ENCODE measurements around the gene TRHDE.

The TRHDE gene

DNA sequence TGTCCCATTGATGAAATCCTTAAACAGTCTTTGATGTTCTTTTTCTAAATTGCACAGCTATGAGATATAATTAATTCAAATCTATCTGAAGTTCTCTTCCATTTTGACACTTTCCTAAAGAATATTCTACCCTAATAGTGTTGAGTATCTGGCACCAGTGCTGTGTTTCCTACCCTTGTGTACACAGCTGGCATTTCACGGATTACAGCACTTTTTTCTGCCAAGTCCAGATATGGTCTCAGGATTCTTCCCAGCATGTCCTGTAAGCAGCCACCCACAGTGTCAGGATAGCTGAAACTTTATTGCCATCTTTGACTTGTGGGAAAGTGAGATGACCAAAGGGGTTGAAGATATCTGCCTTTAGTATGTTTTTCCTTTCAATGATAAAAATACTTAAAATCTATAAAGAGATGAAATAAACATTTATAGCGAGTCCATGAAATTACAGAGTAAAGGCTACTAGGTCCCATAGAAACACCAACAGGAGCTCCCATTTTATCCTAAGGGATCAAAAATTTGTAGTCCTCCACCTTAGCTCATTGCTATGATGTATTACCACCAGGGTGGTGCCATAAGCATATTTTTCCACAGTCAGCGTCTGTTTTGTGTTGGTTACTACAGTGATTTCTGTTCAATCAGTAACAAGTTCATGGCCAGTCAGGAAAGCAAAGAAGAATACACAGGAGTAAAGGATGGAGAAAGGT lies 96.7 kb downstream of the TRHDE start:
- TF ChIP-seq GATA2 (IDR thresholded peaks at IDR 0.05; ENCODE audit: low read depth, low read length) = no peak
- TF ChIP-seq GATA3 (IDR thresholded peaks at IDR 0.05; ENCODE audit: low read depth, low read length) = no peak

DNA sequence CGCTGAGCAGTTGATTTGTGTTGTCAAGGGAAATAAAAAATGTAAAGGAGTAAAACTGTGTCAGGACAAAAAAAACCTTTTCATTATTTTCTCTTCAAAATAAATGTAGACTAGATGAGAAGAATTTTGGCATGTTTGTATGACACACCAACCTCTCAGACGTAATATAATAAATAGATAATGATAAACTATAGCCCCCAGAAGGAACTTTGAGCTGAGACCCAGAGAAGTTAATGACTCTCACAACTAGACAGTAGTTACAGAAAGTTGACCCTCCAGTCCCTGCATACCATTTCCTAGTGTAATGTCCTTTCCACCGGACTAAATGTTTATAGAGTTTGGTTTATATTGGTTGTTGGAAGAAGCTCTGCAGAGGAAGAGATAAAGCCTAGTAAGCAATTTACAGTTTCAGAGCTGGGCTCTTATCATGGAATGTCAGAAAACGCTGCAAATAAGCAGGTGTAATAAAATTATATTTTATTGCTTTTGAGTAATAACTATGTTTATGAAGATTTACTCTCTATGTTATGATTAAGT lies 97.3 kb downstream of the TRHDE start:
- no peak for TF ChIP-seq GATA2 (IDR thresholded peaks at IDR 0.05; ENCODE audit: low read depth, low read length)
- no peak for TF ChIP-seq GATA3 (IDR thresholded peaks at IDR 0.05; ENCODE audit: low read depth, low read length)

DNA sequence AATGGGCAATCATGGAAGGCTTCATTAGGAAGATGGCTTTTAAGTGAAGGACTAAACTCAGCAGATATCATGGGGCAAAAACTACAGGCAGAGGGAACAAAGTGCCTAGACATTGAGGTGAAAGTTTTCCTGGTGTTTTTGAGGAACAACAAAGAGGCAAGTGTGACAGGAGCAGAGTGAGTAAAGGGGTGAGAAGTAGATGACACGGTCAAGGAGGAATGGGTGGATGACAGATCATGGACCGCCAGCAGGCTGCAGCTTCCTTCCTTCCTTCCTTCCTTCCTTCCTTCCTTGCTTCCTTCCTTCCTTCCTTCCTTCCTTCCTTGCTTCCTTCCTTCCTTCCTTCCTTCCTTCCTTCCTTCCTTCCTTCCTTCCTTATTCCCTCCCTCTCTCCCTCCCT lies 108.3 kb downstream of the TRHDE start:
- TF ChIP-seq GATA3 (IDR thresholded peaks at IDR 0.05; ENCODE audit: low read depth, low read length) (no peak), GATA2 (IDR thresholded peaks at IDR 0.05; ENCODE audit: low read depth, low read length) (no peak)

DNA sequence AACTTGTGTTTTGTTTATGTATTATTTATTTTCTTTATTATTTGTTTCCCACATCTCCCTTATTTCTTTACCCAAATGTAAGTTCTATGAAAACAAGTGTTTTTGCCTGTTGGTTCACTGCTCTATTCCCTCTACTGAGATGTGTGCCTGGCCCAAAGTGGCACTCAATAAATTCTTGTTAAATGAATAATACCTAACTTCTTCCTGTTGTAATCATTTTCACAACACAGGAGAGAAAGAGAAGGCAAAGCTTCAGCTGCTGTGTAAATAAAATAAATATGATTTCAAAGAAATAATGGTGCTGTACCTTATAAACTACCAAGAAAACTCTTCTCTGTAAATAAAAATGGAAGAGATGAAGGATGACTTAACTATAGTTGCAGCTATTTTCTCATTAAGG lies 116.2 kb downstream of the TRHDE start:
- no peak for TF ChIP-seq GATA2 (IDR thresholded peaks at IDR 0.05; ENCODE audit: low read depth, low read length)
- TF ChIP-seq GATA3 (IDR thresholded peaks at IDR 0.05; ENCODE audit: low read depth, low read length) = no peak

- TF ChIP-seq GATA3 (IDR thresholded peaks at IDR 0.05; ENCODE audit: low read depth, low read length) (no peak), GATA2 (IDR thresholded peaks at IDR 0.05; ENCODE audit: low read depth, low read length) (no peak)
These were observed 118.0 kb downstream of the TRHDE start for GRCh38 chr12:72390146-72390545.

DNA sequence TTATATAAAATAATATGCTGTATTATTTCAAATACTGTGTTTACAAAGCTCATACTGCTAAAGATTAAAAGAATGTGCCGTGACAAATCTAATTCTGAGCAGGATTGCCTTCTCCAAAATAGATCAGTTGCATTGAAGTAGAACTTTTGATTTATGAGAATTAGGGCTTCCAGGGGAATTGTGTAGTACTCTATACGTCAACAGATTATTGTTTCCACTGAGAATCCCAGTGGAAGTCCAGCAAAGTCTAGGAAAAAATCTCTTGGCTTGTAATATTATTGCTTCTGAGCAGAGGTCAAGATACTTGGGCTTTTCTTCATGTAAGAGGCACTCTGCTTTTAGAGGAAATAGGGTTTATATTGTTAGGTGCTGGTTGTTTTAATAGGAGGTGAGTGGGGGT lies 133.9 kb downstream of the TRHDE start:
- TF ChIP-seq GATA2 (IDR thresholded peaks at IDR 0.05; ENCODE audit: low read depth, low read length) (no peak), GATA3 (IDR thresholded peaks at IDR 0.05; ENCODE audit: low read depth, low read length) (no peak)

GRCh38 chr12:72432037-72432604 lies 160.0 kb downstream of the TRHDE start:
- TF ChIP-seq GATA2 (IDR thresholded peaks at IDR 0.05; ENCODE audit: low read depth, low read length) (no peak), GATA3 (IDR thresholded peaks at IDR 0.05; ENCODE audit: low read depth, low read length) (no peak)

- TF ChIP-seq GATA3 (IDR thresholded peaks at IDR 0.05; ENCODE audit: low read depth, low read length) = no peak
- no peak for TF ChIP-seq GATA2 (IDR thresholded peaks at IDR 0.05; ENCODE audit: low read depth, low read length)
These were observed 161.1 kb downstream of the TRHDE start for GRCh38 chr12:72433298-72433697.

- no peak for TF ChIP-seq GATA3 (IDR thresholded peaks at IDR 0.05; ENCODE audit: low read depth, low read length)
- TF ChIP-seq GATA2 (IDR thresholded peaks at IDR 0.05; ENCODE audit: low read depth, low read length) = no peak
These were observed 162.8 kb downstream of the TRHDE start for GRCh38 chr12:72434999-72435398.

GRCh38 chr12:72442217-72442616 lies 170.0 kb downstream of the TRHDE start:
- TF ChIP-seq GATA3 (IDR thresholded peaks at IDR 0.05; ENCODE audit: low read depth, low read length) (no peak), GATA2 (IDR thresholded peaks at IDR 0.05; ENCODE audit: low read depth, low read length) (no peak)

GRCh38 chr12:72444125-72444524 lies 172.0 kb downstream of the TRHDE start:
- no peak for TF ChIP-seq GATA2 (IDR thresholded peaks at IDR 0.05; ENCODE audit: low read depth, low read length)
- no peak for TF ChIP-seq GATA3 (IDR thresholded peaks at IDR 0.05; ENCODE audit: low read depth, low read length)

- TF ChIP-seq GATA2 (IDR thresholded peaks at IDR 0.05; ENCODE audit: low read depth, low read length) = no peak
- no peak for TF ChIP-seq GATA3 (IDR thresholded peaks at IDR 0.05; ENCODE audit: low read depth, low read length)
These were observed 172.4 kb downstream of the TRHDE start for GRCh38 chr12:72444566-72444965.

- TF ChIP-seq GATA3 (IDR thresholded peaks at IDR 0.05; ENCODE audit: low read depth, low read length) (no peak), GATA2 (IDR thresholded peaks at IDR 0.05; ENCODE audit: low read depth, low read length) (no peak)
These were observed 175.9 kb downstream of the TRHDE start for GRCh38 chr12:72448089-72448488.

GRCh38 chr12:72448805-72449204 lies 176.6 kb downstream of the TRHDE start:
- TF ChIP-seq GATA2 (IDR thresholded peaks at IDR 0.05; ENCODE audit: low read depth, low read length) (no peak), GATA3 (IDR thresholded peaks at IDR 0.05; ENCODE audit: low read depth, low read length) (no peak)

- TF ChIP-seq GATA2 (IDR thresholded peaks at IDR 0.05; ENCODE audit: low read depth, low read length) (no peak), GATA3 (IDR thresholded peaks at IDR 0.05; ENCODE audit: low read depth, low read length) (no peak)
These were observed 180.9 kb downstream of the TRHDE start for GRCh38 chr12:72453066-72453465.
